OCI-LY7 (cell line): ENCODE data around the gene ATAD3A.

ENCODE experiments used
- EZH2phosphoT487 ChIP-seq: fragments of 200-600 bp; sonication (generic); IDR thresholded peaks from 2 replicates; pipeline ENCODE4 v1.6.1; 2018; ENCODE audit warnings: low read depth, borderline replicate concordance, mild to moderate bottlenecking, mixed run types, antibody characterized with exemption, low read length, moderate library complexity, mixed read lengths
- TF ChIP-seq, protein P1 (sequence below): fragments of 200-600 bp; sonication (generic); conservative IDR thresholded peaks from 2 replicates; pipeline ENCODE4 v1.5.1; 2014; ENCODE audit warnings: mild to moderate bottlenecking, antibody characterized with exemption, low read length, moderate library complexity, mixed read lengths

GRCh38 chr1:1559066-1559465 lies 47.1 kb downstream of the ATAD3A start:
- TF ChIP-seq, protein P1, sequence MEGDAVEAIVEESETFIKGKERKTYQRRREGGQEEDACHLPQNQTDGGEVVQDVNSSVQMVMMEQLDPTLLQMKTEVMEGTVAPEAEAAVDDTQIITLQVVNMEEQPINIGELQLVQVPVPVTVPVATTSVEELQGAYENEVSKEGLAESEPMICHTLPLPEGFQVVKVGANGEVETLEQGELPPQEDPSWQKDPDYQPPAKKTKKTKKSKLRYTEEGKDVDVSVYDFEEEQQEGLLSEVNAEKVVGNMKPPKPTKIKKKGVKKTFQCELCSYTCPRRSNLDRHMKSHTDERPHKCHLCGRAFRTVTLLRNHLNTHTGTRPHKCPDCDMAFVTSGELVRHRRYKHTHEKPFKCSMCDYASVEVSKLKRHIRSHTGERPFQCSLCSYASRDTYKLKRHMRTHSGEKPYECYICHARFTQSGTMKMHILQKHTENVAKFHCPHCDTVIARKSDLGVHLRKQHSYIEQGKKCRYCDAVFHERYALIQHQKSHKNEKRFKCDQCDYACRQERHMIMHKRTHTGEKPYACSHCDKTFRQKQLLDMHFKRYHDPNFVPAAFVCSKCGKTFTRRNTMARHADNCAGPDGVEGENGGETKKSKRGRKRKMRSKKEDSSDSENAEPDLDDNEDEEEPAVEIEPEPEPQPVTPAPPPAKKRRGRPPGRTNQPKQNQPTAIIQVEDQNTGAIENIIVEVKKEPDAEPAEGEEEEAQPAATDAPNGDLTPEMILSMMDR: no peak
- no peak for TF ChIP-seq EZH2phosphoT487
